ENCODE results near the gene ABI1. TPM values are rescaled to one million over a fixed set of nuclear protein-coding genes. Genes with fewer than 3 reads are reported as not detected.

The ABI1 gene
- total and polyA plus RNA-seq, 4 donors = 10.7 to 18.3 (median 14.3) TPM

GRCh38 chr10:26804418-26805393 lies 56.1 kb downstream of the ABI1 start (continued):
- TF ChIP-seq, protein P1, sequence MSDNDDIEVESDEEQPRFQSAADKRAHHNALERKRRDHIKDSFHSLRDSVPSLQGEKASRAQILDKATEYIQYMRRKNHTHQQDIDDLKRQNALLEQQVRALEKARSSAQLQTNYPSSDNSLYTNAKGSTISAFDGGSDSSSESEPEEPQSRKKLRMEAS (IDR thresholded peaks at IDR 0.05) = no peak
- TF ChIP-seq FOXA1 (IDR thresholded peaks at IDR 0.05) = no peak
- TF ChIP-seq TAF1 (conservative IDR thresholded peaks at IDR 0.05) = no peak
- TF ChIP-seq ATF3 (IDR thresholded peaks at IDR 0.05) = no peak
- no peak for TF ChIP-seq FOXA2 (IDR thresholded peaks at IDR 0.05)

- 95% methylated on average over 4 of the region's 4 CpGs for WGBS
- no peak overlapping the region for H3K27ac ChIP-seq (ENCODE audit: low read depth in 1 of 2, low read length in 2 of 2)
- no peaks in the 10 kb centered on the region for H3K36me3 ChIP-seq (ENCODE audit: control insufficient read depth in 4 of 4, insufficient read depth in 3 of 4, low read depth in 1 of 4, low read length in 3 of 4)
- H3K4me3 ChIP-seq (ENCODE audit: low read depth in 1 of 3, low read length in 3 of 3) = no peak overlapping the region
- no peak for TF ChIP-seq NR2F2 (IDR thresholded peaks at IDR 0.05)
- no peak for TF ChIP-seq RXRA (IDR thresholded peaks at IDR 0.05)
- no peak for TF ChIP-seq HNF4G (IDR thresholded peaks at IDR 0.05)
- H3K9ac ChIP-seq (ENCODE audit: low read depth in 1 of 2, low read length in 2 of 2) = no peak overlapping the region
- no peak for DNase-seq (ENCODE audit: low spot score)
- H3K9me3 ChIP-seq (ENCODE audit: control insufficient read depth in 4 of 4, low read length in 3 of 4) = no peaks in the 10 kb centered on the region
- no peaks in the 10 kb centered on the region for H3K27me3 ChIP-seq (ENCODE audit: control insufficient read depth in 4 of 4, insufficient read depth in 4 of 4, low read length in 3 of 4)
- H3K4me1 ChIP-seq (ENCODE audit: control insufficient read depth in 4 of 4, insufficient read depth in 4 of 4, low read length in 3 of 4) = peaks cover 2 to 17% (median 6%) of the 10 kb centered on the region in 4 donors
Observed at GRCh38 chr10:26803849-26804248, 56.9 kb downstream of the ABI1 start.

DNA sequence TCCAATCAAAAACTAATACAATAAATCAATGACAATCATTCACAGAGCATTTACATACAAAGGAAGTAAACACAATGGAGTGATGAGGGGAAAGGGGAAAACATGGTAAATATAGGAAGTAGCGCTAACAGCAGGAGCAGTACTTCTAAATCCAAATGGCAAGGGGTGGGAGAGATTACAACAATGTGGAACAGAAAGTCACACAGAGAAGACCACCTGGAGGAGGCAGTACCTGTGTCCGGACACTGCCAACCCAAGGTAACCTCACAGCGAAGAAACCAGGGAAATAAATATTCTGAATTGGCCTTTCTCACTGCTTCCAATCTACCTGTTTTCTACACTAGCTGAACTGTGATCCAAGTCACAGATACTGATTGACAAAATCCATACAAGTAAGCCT lies 58.2 kb downstream of the ABI1 start:
- Histone ChIP-seq H3K27ac (ENCODE audit: low read depth in 1 of 2, low read length in 2 of 2) (no peak overlapping the region), H3K36me3 (ENCODE audit: control insufficient read depth in 4 of 4, insufficient read depth in 3 of 4, low read depth in 1 of 4, low read length in 3 of 4) (no peaks in the 10 kb centered on the region), H3K4me3 (ENCODE audit: low read depth in 1 of 3, low read length in 3 of 3) (no peak overlapping the region), H3K9ac (ENCODE audit: low read depth in 1 of 2, low read length in 2 of 2) (no peak overlapping the region), H3K9me3 (ENCODE audit: control insufficient read depth in 4 of 4, low read length in 3 of 4) (no peaks in the 10 kb centered on the region), H3K4me1 (ENCODE audit: control insufficient read depth in 4 of 4, insufficient read depth in 4 of 4, low read length in 3 of 4) (peaks cover 2 to 16% (median 6%) of the 10 kb centered on the region in 4 donors), H3K27me3 (ENCODE audit: control insufficient read depth in 4 of 4, insufficient read depth in 4 of 4, low read length in 3 of 4) (no peaks in the 10 kb centered on the region)
- TF ChIP-seq HNF4G (IDR thresholded peaks at IDR 0.05) (no peak), HNF4A (conservative IDR thresholded peaks at IDR 0.05) (no peak), REST (IDR thresholded peaks at IDR 0.05) (no peak), JUND (IDR thresholded peaks at IDR 0.05) (no peak), RAD21 (IDR thresholded peaks at IDR 0.05) (no peak)
- DNase-seq (ENCODE audit: low spot score) = no peak
- WGBS = 95% methylated on average over 3 of the region's 3 CpGs

Measured in liver (tissue), 9 donors.